ENCODE results near the gene TRIOBP.

Gene TRIOBP

DNA sequence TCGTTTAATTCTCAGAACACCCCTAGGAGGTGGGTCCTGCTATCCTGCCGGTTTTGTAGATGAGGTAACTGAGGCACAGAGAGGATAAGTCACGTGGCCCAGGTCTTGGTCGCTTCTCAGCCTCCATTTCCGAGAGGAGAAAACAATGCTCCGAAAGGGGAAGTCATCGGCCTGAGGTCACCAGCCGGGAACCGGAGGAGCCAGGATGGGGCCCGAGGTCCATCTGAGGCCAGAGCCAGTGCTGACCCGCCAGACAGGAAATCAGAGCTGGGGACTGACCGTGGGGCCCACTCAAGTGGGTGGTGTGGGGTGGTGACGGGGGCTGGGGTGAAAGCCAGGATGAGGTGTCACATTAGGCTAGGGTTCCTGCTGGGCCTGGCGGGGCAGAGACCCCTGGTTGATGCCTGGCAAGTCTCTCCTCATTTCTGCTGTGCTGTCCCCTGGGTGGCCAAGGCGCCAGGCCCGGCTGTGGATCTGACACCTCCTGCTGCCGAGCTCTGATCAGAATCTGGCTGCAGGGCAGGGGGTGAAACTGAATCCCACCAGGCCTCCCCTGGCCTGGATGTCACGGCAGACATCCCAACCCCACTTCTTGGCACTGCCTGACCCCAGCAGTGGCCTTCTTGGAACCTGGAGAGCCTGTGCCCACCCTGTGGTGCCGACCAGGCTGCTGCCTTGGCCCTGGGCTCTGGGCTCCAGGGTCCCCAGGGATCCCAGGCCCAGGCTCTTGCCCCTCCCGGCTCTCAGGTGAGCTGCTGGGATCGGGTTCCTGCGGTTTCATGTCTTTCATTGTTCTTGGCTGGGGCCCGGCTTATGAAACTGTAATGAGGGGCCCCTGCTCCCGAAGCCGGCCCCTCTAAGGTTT is 12.0 kb downstream of the TRIOBP start:
- DNase-seq: no peak

DNA sequence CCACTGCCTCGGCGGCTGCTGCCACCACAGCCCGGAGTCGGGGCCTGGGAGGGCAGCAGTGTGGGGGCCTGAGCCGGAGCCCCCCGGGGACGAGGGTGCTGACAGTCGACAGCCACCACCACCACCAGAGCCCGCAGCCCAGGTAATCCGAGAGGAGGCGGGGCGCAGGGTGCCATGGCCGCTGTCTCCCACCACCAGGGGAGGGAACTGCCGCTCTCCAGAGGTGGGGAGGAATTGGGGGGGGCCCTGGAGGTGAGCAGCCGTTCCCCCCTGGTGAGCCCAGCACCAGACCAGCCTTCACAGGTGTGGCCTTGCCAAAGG is 12.6 kb downstream of the TRIOBP start:
- Mint-ChIP-seq H3K27ac (no peak overlapping the region), H3K4me3 (no peak overlapping the region), H3K9me3 (no peaks in the 10 kb centered on the region), H3K27me3 (ENCODE audit: low read depth, poor library complexity) (no peaks in the 10 kb centered on the region), H3K4me1 (peaks cover 11% of the 10 kb centered on the region), H3K36me3 (ENCODE audit: low read depth) (peaks cover 51% of the 10 kb centered on the region)
- TF ChIP-seq, protein P1, sequence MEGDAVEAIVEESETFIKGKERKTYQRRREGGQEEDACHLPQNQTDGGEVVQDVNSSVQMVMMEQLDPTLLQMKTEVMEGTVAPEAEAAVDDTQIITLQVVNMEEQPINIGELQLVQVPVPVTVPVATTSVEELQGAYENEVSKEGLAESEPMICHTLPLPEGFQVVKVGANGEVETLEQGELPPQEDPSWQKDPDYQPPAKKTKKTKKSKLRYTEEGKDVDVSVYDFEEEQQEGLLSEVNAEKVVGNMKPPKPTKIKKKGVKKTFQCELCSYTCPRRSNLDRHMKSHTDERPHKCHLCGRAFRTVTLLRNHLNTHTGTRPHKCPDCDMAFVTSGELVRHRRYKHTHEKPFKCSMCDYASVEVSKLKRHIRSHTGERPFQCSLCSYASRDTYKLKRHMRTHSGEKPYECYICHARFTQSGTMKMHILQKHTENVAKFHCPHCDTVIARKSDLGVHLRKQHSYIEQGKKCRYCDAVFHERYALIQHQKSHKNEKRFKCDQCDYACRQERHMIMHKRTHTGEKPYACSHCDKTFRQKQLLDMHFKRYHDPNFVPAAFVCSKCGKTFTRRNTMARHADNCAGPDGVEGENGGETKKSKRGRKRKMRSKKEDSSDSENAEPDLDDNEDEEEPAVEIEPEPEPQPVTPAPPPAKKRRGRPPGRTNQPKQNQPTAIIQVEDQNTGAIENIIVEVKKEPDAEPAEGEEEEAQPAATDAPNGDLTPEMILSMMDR (IDR thresholded peaks at IDR 0.05): no peak
- DNase-seq: no peak

More for the DNA sequence above, 12.0 kb downstream of the TRIOBP start:
- H3K27ac Mint-ChIP-seq: no peak overlapping the region
- no peaks in the 10 kb centered on the region for H3K27me3 Mint-ChIP-seq (ENCODE audit: low read depth, poor library complexity)
- no peaks in the 10 kb centered on the region for H3K9me3 Mint-ChIP-seq
- TF ChIP-seq, protein P1 (IDR thresholded peaks at IDR 0.05): no peak
- no peak overlapping the region for H3K4me3 Mint-ChIP-seq
- H3K36me3 Mint-ChIP-seq (ENCODE audit: low read depth): peaks cover 53% of the 10 kb centered on the region
- H3K4me1 Mint-ChIP-seq: peaks cover 11% of the 10 kb centered on the region

DNA sequence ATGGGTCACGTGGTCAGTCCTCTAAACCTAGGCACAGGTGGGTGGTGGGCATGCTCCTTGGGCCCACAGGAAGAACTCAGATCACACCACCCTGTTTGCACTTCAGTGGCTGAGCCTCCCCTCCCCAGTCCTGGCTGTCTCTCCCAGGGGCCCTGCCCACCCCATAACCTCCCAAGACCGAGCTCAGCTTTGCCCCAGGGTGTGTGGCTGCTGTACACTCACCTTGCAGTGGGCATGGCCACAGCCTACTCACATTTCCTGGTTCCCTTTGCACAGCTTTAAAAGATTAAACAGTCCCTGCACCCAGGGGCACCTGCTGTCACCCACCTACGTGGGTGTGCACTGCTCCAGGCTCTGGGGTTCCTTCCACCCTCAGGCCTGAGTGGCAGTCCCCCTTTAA is 13.8 kb downstream of the TRIOBP start:
- no peak overlapping the region for H3K4me3 Mint-ChIP-seq
- TF ChIP-seq, protein P1 (IDR thresholded peaks at IDR 0.05): no peak
- DNase-seq: no peak
- H3K27me3 Mint-ChIP-seq (ENCODE audit: low read depth, poor library complexity): no peaks in the 10 kb centered on the region
- H3K4me1 Mint-ChIP-seq: peaks cover 11% of the 10 kb centered on the region
- H3K27ac Mint-ChIP-seq: no peak overlapping the region
- H3K9me3 Mint-ChIP-seq: no peaks in the 10 kb centered on the region
- H3K36me3 Mint-ChIP-seq (ENCODE audit: low read depth): peaks cover 46% of the 10 kb centered on the region

DNA sequence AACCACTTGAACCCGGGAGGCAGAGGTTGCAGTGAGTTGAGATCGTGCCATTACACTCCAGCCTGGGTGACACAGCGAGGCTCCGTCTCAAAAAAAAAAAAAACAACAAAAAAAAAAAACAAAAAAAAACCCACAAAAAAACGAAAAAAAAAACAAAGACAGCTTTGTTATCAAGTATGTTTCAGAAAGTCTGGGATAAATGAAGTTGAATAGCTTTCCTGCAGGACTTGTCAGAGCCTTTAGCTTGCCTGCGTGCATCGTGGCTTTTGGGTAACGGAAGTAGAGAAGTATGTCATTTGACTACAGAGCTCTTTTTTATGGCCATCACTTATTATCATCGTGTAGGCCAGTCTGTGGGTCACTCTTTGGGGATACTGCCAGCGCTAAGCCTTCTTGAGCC is 14.6 kb downstream of the TRIOBP start:
- no peak overlapping the region for H3K27ac Mint-ChIP-seq
- no peaks in the 10 kb centered on the region for H3K27me3 Mint-ChIP-seq (ENCODE audit: low read depth, poor library complexity)
- TF ChIP-seq, protein P1 (IDR thresholded peaks at IDR 0.05): no peak

DNA sequence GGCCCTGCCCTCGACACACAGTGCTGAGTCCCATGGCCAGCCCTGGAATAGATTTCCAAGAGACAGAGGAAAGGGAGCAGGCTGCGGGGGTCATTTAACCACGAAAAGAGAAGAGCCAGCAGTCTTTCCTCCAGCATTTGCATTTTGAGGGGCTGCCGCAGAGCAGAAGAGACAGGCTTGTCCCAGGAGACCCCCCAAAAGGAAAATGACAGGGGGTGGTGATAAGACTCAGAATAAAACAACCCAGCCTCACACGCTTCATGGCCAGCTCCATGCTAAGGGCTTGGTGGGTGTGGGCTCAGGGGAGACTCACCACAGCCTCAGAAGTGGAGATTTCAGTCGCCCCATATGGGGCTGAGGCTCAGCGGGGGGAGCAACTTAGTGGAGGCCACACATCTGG is 16.9 kb downstream of the TRIOBP start:
- Mint-ChIP-seq H3K4me3 (no peak overlapping the region), H3K4me1 (peaks cover 20% of the 10 kb centered on the region), H3K36me3 (ENCODE audit: low read depth) (peaks cover 38% of the 10 kb centered on the region), H3K27me3 (ENCODE audit: low read depth, poor library complexity) (no peaks in the 10 kb centered on the region), H3K27ac (no peak overlapping the region), H3K9me3 (no peaks in the 10 kb centered on the region)
- TF ChIP-seq, protein P1 (IDR thresholded peaks at IDR 0.05): no peak
- DNase-seq: no peak

More for the DNA sequence above, 14.6 kb downstream of the TRIOBP start:
- DNase-seq: no peak
- Mint-ChIP-seq H3K4me1 (peaks cover 12% of the 10 kb centered on the region), H3K4me3 (no peak overlapping the region), H3K9me3 (no peaks in the 10 kb centered on the region), H3K36me3 (ENCODE audit: low read depth) (peaks cover 42% of the 10 kb centered on the region)

DNA sequence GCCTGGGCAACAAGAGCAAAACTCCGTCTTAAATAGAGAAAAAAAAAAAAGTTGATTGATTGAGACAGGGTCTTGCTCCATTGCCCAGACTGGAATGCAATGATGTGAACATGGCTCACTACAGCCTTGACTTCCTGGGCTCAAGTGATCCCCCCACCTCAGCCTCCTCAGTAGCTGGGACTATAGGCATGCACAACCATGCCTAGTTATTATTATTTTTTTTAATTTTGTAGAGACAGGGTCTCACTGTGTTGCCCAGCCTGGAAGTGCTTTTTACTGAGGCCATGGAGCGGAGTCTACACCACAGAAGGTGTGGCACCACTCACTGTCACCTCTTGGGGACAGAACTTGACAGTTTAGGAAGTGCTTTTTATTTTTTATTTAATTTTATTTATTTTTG is 17.8 kb downstream of the TRIOBP start:
- Mint-ChIP-seq H3K4me1 (peaks cover 19% of the 10 kb centered on the region), H3K27ac (no peak overlapping the region), H3K27me3 (ENCODE audit: low read depth, poor library complexity) (no peaks in the 10 kb centered on the region), H3K4me3 (no peak overlapping the region), H3K36me3 (ENCODE audit: low read depth) (peaks cover 37% of the 10 kb centered on the region), H3K9me3 (no peaks in the 10 kb centered on the region)
- TF ChIP-seq, protein P1 (IDR thresholded peaks at IDR 0.05): no peak
- DNase-seq: no peak

All from nephron progenitor cell (in vitro differentiated cells).